ENCODE results near the gene SNX15.
A peak's percentile ranks its signal among the peaks of the same experiment; 100 is the strongest.

The SNX15 gene

GRCh38 chr11:65058012-65058411 lies 30.8 kb downstream of the SNX15 start:
- DNase-seq, result no peak

GRCh38 chr11:65058419-65059054 lies 31.3 kb downstream of the SNX15 start, which contains the start of gene NAALADL1:
NAALADL1 (minus strand) TSS chr11:65058553; CDS start chr11:65058521, 32 bp downstream.
- no peak for DNase-seq

GRCh38 chr11:65059523-65059922 lies 32.3 kb downstream of the SNX15 start:
- DNase-seq, result no peak

- DNase-seq, result no peak
Measured at GRCh38 chr11:65059959-65060824, 33.0 kb downstream of the SNX15 start.

- peak; percentile 40 for DNase-seq
Measured at GRCh38 chr11:65060913-65061408, 33.7 kb downstream of the SNX15 start.

GRCh38 chr11:65063532-65063931 lies 36.3 kb downstream of the SNX15 start:
- no peak for DNase-seq

GRCh38 chr11:65064847-65065240 lies 37.6 kb downstream of the SNX15 start:
- no peak for DNase-seq

GRCh38 chr11:65065851-65066250 lies 38.6 kb downstream of the SNX15 start:
- no peak for DNase-seq

- DNase-seq, result no peak
Measured at GRCh38 chr11:65066315-65066714, 39.1 kb downstream of the SNX15 start.

- no peak for DNase-seq
Measured at GRCh38 chr11:65066805-65067291, 39.6 kb downstream of the SNX15 start.

GRCh38 chr11:65067446-65067845 lies 40.2 kb downstream of the SNX15 start:
- no peak for DNase-seq

- DNase-seq, result no peak
Measured at GRCh38 chr11:65069217-65069616, 42.0 kb downstream of the SNX15 start.

- no peak for DNase-seq
Measured at GRCh38 chr11:65071907-65072630, 44.8 kb downstream of the SNX15 start.

- no peak for DNase-seq
Measured at GRCh38 chr11:65072631-65072966, 45.4 kb downstream of the SNX15 start.

GRCh38 chr11:65077451-65077850 lies 50.2 kb downstream of the SNX15 start:
- DNase-seq, result no peak

- peak; percentile 61 for DNase-seq
Measured at GRCh38 chr11:65078151-65078550, 50.9 kb downstream of the SNX15 start.

- no peak for DNase-seq
Measured at GRCh38 chr11:65078786-65079342, 51.6 kb downstream of the SNX15 start.

- no peak for DNase-seq
Measured at GRCh38 chr11:65083134-65083833, 56.0 kb downstream of the SNX15 start.

GRCh38 chr11:65083834-65084597 lies 56.8 kb downstream of the SNX15 start, which contains the start of the genes CDCA5 and ZFPL1:
CDCA5 (minus strand) TSS chr11:65084040; CDS start chr11:65083978, 62 bp downstream.
ZFPL1 (plus strand) TSS chr11:65084222; CDS start chr11:65084699, 477 bp downstream.
- peak; percentile 92 for DNase-seq

- DNase-seq, result no peak
Measured at GRCh38 chr11:65084598-65085375, 57.5 kb downstream of the SNX15 start.

Data from stimulated activated naive CD4-positive, alpha-beta T cell treated with Interleukin-2 at 50 U/mL for 16 hours (primary cell).